Spleen (tissue), 7 donors: ENCODE measurements around the gene LPAR3.

Experiments
- POLR2AphosphoS5 ChIP-seq, 3 donors: sonication (generic); formaldehyde crosslinking; IDR thresholded peaks; one replicate each; pipeline ENCODE4 v1.5.1; 2017; ENCODE audit warnings: antibody characterized with exemption in 3 of 3
- TF ChIP-seq, protein P1 (sequence below), 11 experiments: fragments of 200-600 bp in 7 of 11; fragments of 450-650 bp in 4 of 11; sonication (generic) in 4 of 11; IDR thresholded peaks in 8 of 11; conservative IDR thresholded peaks in 3 of 11; 1 replicate in 7 of 11; 2 replicates in 4 of 11; pipeline versions ENCODE4 v1.4.0 to v1.8.0; 2016 to 2021; ENCODE audit warnings: antibody characterized with exemption in 11 of 11, inconsistent platforms in 4 of 11, mild to moderate bottlenecking in 1 of 11
- donor health status: DM: no; HTN: no; CAD: no; lungs with moderate emphysema.
- donor health status: DM: no; HTN: no; CAD: no.
- donor health status: DM: no; HTN: no; CAD: no.

- TF ChIP-seq, protein P1, sequence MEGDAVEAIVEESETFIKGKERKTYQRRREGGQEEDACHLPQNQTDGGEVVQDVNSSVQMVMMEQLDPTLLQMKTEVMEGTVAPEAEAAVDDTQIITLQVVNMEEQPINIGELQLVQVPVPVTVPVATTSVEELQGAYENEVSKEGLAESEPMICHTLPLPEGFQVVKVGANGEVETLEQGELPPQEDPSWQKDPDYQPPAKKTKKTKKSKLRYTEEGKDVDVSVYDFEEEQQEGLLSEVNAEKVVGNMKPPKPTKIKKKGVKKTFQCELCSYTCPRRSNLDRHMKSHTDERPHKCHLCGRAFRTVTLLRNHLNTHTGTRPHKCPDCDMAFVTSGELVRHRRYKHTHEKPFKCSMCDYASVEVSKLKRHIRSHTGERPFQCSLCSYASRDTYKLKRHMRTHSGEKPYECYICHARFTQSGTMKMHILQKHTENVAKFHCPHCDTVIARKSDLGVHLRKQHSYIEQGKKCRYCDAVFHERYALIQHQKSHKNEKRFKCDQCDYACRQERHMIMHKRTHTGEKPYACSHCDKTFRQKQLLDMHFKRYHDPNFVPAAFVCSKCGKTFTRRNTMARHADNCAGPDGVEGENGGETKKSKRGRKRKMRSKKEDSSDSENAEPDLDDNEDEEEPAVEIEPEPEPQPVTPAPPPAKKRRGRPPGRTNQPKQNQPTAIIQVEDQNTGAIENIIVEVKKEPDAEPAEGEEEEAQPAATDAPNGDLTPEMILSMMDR (IDR thresholded peaks at IDR 0.05 in 8 of 11, conservative IDR thresholded peaks at IDR 0.05 in 3 of 11): no peak
- TF ChIP-seq POLR2AphosphoS5 (IDR thresholded peaks at IDR 0.05): no peak
Measured at GRCh38 chr1:84873366-84873765, 19.6 kb downstream of the LPAR3 start.
